ENCODE results near the gene RAPGEF6. TPM values are rescaled to one million over a fixed set of nuclear protein-coding genes. Genes with fewer than 3 reads are reported as not detected.

RAPGEF6 gene
- total RNA-seq, 1 experiment from 2014 or later: 9.7 TPM

GRCh38 chr5:131496400-131496713 is 138.7 kb downstream of the RAPGEF6 start:
- BruUV-seq (replicated peaks): no TSS peak
- Histone ChIP-seq H3K4me1 (ENCODE audit: insufficient read depth, low read length) (no peaks in the 10 kb centered on the region), H3K4me3 (ENCODE audit: low read length) (no peak overlapping the region), H2AFZ (ENCODE audit: low read length) (no peak overlapping the region), H3K27me3 (ENCODE audit: low read length) (no peaks in the 10 kb centered on the region), H3F3A (ENCODE audit: low read length, unreplicated experiment) (no peaks in the 10 kb centered on the region), H3K9ac (ENCODE audit: low read length) (no peak overlapping the region), H3K79me2 (ENCODE audit: low read length) (no peaks in the 10 kb centered on the region), H3K4me2 (ENCODE audit: low read length) (no peak overlapping the region), H3K27ac (ENCODE audit: low read length) (no peak overlapping the region), H3K36me3 (ENCODE audit: low read depth, low read length) (peaks cover 5% of the 10 kb centered on the region; the same call in 1 of the 2 replicates), H4K20me1 (ENCODE audit: low read length) (no peaks in the 10 kb centered on the region), H3K9me2 (replicated peaks; ENCODE audit: low read length) (no peaks in the 10 kb centered on the region), H3K9me3 (ENCODE audit: low read length) (no peaks in the 10 kb centered on the region)
- intact Hi-C loops (cut with micrococcal nuclease): no loop called here
- ATAC-seq (no peak), DNase-seq (no peak)
- TF ChIP-seq EZH2phosphoT487 (IDR thresholded peaks at IDR 0.05; ENCODE audit: borderline replicate concordance, low read length) (no peak), CTCF (conservative IDR thresholded peaks at IDR 0.05; ENCODE audit: low read depth, low read length) (no peak), EZH2 (IDR thresholded peaks at IDR 0.05; ENCODE audit: low read length, unreplicated experiment) (no peak)
- ChIA-PET CTCF (no interaction called here), POLR2A (ENCODE audit: unreplicated experiment) (no interaction called here)

GRCh38 chr5:131495536-131496399 is 139.3 kb downstream of the RAPGEF6 start:
- ATAC-seq (no peak), DNase-seq (no peak)
- no peaks in the 10 kb centered on the region for H3F3A ChIP-seq (ENCODE audit: low read length, unreplicated experiment)

More at GRCh38 chr5:131495536-131496399, 139.3 kb downstream of the RAPGEF6 start:
- Histone ChIP-seq H3K79me2 (ENCODE audit: low read length) (no peaks in the 10 kb centered on the region), H3K9me2 (replicated peaks; ENCODE audit: low read length) (no peaks in the 10 kb centered on the region), H3K27ac (ENCODE audit: low read length) (no peak overlapping the region), H3K4me2 (ENCODE audit: low read length) (no peak overlapping the region), H3K9ac (ENCODE audit: low read length) (no peak overlapping the region), H3K9me3 (ENCODE audit: low read length) (no peaks in the 10 kb centered on the region), H4K20me1 (ENCODE audit: low read length) (no peaks in the 10 kb centered on the region), H3K36me3 (ENCODE audit: low read depth, low read length) (peaks cover 5% of the 10 kb centered on the region; the same call in 1 of the 2 replicates), H3K4me1 (ENCODE audit: insufficient read depth, low read length) (no peaks in the 10 kb centered on the region), H3K27me3 (ENCODE audit: low read length) (no peaks in the 10 kb centered on the region), H3K4me3 (ENCODE audit: low read length) (no peak overlapping the region), H2AFZ (ENCODE audit: low read length) (no peak overlapping the region)
- TF ChIP-seq CTCF (conservative IDR thresholded peaks at IDR 0.05; ENCODE audit: low read depth, low read length) (no peak), EZH2phosphoT487 (IDR thresholded peaks at IDR 0.05; ENCODE audit: borderline replicate concordance, low read length) (no peak), EZH2 (IDR thresholded peaks at IDR 0.05; ENCODE audit: low read length, unreplicated experiment) (no peak)
- POLR2A ChIA-PET (ENCODE audit: unreplicated experiment): no interaction called here
- intact Hi-C loops (cut with micrococcal nuclease): no loop called here
- CTCF ChIA-PET: no interaction called here
- no TSS peak for BruUV-seq (replicated peaks)
